Measurements from ENCODE around the gene LSS.

LSS gene

GRCh38 chr21:46159390-46159789 lies 69.2 kb downstream of the LSS start:
- no peaks in the 10 kb centered on the region for H3K9me3 ChIP-seq (ENCODE audit: control insufficient read depth, insufficient read depth, low read length)
- no peak overlapping the region for H3K9ac ChIP-seq (ENCODE audit: low read depth, low read length)
- H3K36me3 ChIP-seq (ENCODE audit: insufficient read depth, low read length): no peaks in the 10 kb centered on the region; the same call in 1 of the 2 replicates
- H3K4me1 ChIP-seq (ENCODE audit: insufficient read depth, low read length): no peaks in the 10 kb centered on the region

- no peaks in the 10 kb centered on the region for H3K9me3 ChIP-seq (ENCODE audit: control insufficient read depth, insufficient read depth, low read length)
- no peaks in the 10 kb centered on the region for H3K4me1 ChIP-seq (ENCODE audit: insufficient read depth, low read length)
- no peaks in the 10 kb centered on the region for H3K36me3 ChIP-seq (ENCODE audit: insufficient read depth, low read length)
- no peak overlapping the region for H3K9ac ChIP-seq (ENCODE audit: low read depth, low read length)
These were observed 69.8 kb downstream of the LSS start for GRCh38 chr21:46158666-46159300.

GRCh38 chr21:46157987-46158451 lies 70.6 kb downstream of the LSS start:
- no peak overlapping the region for H3K9ac ChIP-seq (ENCODE audit: low read depth, low read length)
- H3K36me3 ChIP-seq (ENCODE audit: insufficient read depth, low read length): no peaks in the 10 kb centered on the region
- no peaks in the 10 kb centered on the region for H3K9me3 ChIP-seq (ENCODE audit: control insufficient read depth, insufficient read depth, low read length)
- H3K4me1 ChIP-seq (ENCODE audit: insufficient read depth, low read length): no peaks in the 10 kb centered on the region

GRCh38 chr21:46157396-46157986 lies 71.1 kb downstream of the LSS start:
- H3K36me3 ChIP-seq (ENCODE audit: insufficient read depth, low read length): no peaks in the 10 kb centered on the region
- H3K9me3 ChIP-seq (ENCODE audit: control insufficient read depth, insufficient read depth, low read length): no peaks in the 10 kb centered on the region
- no peaks in the 10 kb centered on the region for H3K4me1 ChIP-seq (ENCODE audit: insufficient read depth, low read length)
- no peak overlapping the region for H3K9ac ChIP-seq (ENCODE audit: low read depth, low read length)

- Histone ChIP-seq H3K9ac (ENCODE audit: low read depth, low read length) (no peak overlapping the region), H3K9me3 (ENCODE audit: control insufficient read depth, insufficient read depth, low read length) (no peaks in the 10 kb centered on the region), H3K4me1 (ENCODE audit: insufficient read depth, low read length) (no peaks in the 10 kb centered on the region), H3K36me3 (ENCODE audit: insufficient read depth, low read length) (no peaks in the 10 kb centered on the region)
These were observed 71.9 kb downstream of the LSS start for GRCh38 chr21:46156678-46157077.

- H3K9me3 ChIP-seq (ENCODE audit: control insufficient read depth, insufficient read depth, low read length): no peaks in the 10 kb centered on the region
- H3K4me1 ChIP-seq (ENCODE audit: insufficient read depth, low read length): no peaks in the 10 kb centered on the region
- H3K36me3 ChIP-seq (ENCODE audit: insufficient read depth, low read length): no peaks in the 10 kb centered on the region
- no peak overlapping the region for H3K9ac ChIP-seq (ENCODE audit: low read depth, low read length)
These were observed 72.3 kb downstream of the LSS start for GRCh38 chr21:46156378-46156645.

- Histone ChIP-seq H3K4me1 (ENCODE audit: insufficient read depth, low read length) (no peaks in the 10 kb centered on the region), H3K9ac (ENCODE audit: low read depth, low read length) (no peak within 1 kb of the TSS), H3K9me3 (ENCODE audit: control insufficient read depth, insufficient read depth, low read length) (no peaks in the 10 kb centered on the region), H3K36me3 (ENCODE audit: insufficient read depth, low read length) (no peaks in the 10 kb centered on the region)
These were observed 72.8 kb downstream of the LSS start, which contains the start of gene FTCD for GRCh38 chr21:46155514-46156377. TSS of gene FTCD (minus strand) at chr21:46155579. CDS start at chr21:46155523, 56 bp downstream.

GRCh38 chr21:46154955-46155513 lies 73.5 kb downstream of the LSS start:
- Histone ChIP-seq H3K36me3 (ENCODE audit: insufficient read depth, low read length) (no peaks in the 10 kb centered on the region), H3K9me3 (ENCODE audit: control insufficient read depth, insufficient read depth, low read length) (no peaks in the 10 kb centered on the region), H3K4me1 (ENCODE audit: insufficient read depth, low read length) (no peaks in the 10 kb centered on the region), H3K9ac (ENCODE audit: low read depth, low read length) (no peak overlapping the region)

- H3K9me3 ChIP-seq (ENCODE audit: control insufficient read depth, insufficient read depth, low read length): no peaks in the 10 kb centered on the region
- no peaks in the 10 kb centered on the region for H3K36me3 ChIP-seq (ENCODE audit: insufficient read depth, low read length)
- H3K4me1 ChIP-seq (ENCODE audit: insufficient read depth, low read length): no peaks in the 10 kb centered on the region
- no peak overlapping the region for H3K9ac ChIP-seq (ENCODE audit: low read depth, low read length)
These were observed 74.2 kb downstream of the LSS start for GRCh38 chr21:46154155-46154954.

GRCh38 chr21:46153247-46154154 lies 75.1 kb downstream of the LSS start:
- no peaks in the 10 kb centered on the region for H3K4me1 ChIP-seq (ENCODE audit: insufficient read depth, low read length)
- H3K9ac ChIP-seq (ENCODE audit: low read depth, low read length): no peak overlapping the region
- H3K9me3 ChIP-seq (ENCODE audit: control insufficient read depth, insufficient read depth, low read length): no peaks in the 10 kb centered on the region
- no peaks in the 10 kb centered on the region for H3K36me3 ChIP-seq (ENCODE audit: insufficient read depth, low read length)

GRCh38 chr21:46152927-46153246 lies 75.7 kb downstream of the LSS start:
- no peaks in the 10 kb centered on the region for H3K4me1 ChIP-seq (ENCODE audit: insufficient read depth, low read length)
- no peaks in the 10 kb centered on the region for H3K9me3 ChIP-seq (ENCODE audit: control insufficient read depth, insufficient read depth, low read length)

GRCh38 chr21:46151989-46152926 lies 76.3 kb downstream of the LSS start:
- Histone ChIP-seq H3K36me3 (ENCODE audit: insufficient read depth, low read length) (no peaks in the 10 kb centered on the region), H3K9ac (ENCODE audit: low read depth, low read length) (no peak overlapping the region), H3K9me3 (ENCODE audit: control insufficient read depth, insufficient read depth, low read length) (no peaks in the 10 kb centered on the region), H3K4me1 (ENCODE audit: insufficient read depth, low read length) (no peaks in the 10 kb centered on the region; the same call in 1 of the 2 replicates)

More at GRCh38 chr21:46152927-46153246, 75.7 kb downstream of the LSS start:
- no peaks in the 10 kb centered on the region for H3K36me3 ChIP-seq (ENCODE audit: insufficient read depth, low read length)
- 0 out of 2 replicates have a peak overlapping the region, but pooled peaks have one; percentile 7 for H3K9ac ChIP-seq (ENCODE audit: low read depth, low read length)
